CD8-positive, alpha-beta memory T cell (primary cell): ENCODE data around the gene SLC12A7. TPM values are rescaled to one million over a fixed set of nuclear protein-coding genes. Genes with fewer than 3 reads are reported as not detected.
A peak's percentile ranks its signal among the peaks of the same experiment; 100 is the strongest.

ENCODE experiments used
- CTCF ChIA-PET: fragments of 350-600 bp; sonication (Branson Sonifier 250); formaldehyde crosslinking; loops from one replicate; lab custom pipeline; 2021; ENCODE audit warnings: antibody characterized with exemption; lab: Charles Lee
- POLR2A ChIA-PET: fragments of 350-600 bp; sonication (Branson Sonifier 250); formaldehyde crosslinking; loops from one replicate; lab custom pipeline; 2021; ENCODE audit warnings: antibody characterized with exemption; lab: Charles Lee
- DNase-seq, 5 donors: peaks; one replicate each; pipeline versions ENCODE4 v3.0.0 to v3.0.0-alpha.2; 2020 to 2022; ENCODE audit warnings: mixed read lengths in 1 of 5
- H3K27ac ChIP-seq: one replicate; pipeline ENCODE4 v1.7.0; 2013; ENCODE audit warnings: low read depth, mild to moderate bottlenecking, low read length, moderate library complexity
- H3K27me3 ChIP-seq: 2 replicates; pipeline ENCODE4 v1.7.0; 2013; ENCODE audit warnings: low read length, mild to moderate bottlenecking; ENCODE audit not compliant: insufficient read depth, poor library complexity, severe bottlenecking
- H3K36me3 ChIP-seq: 2 replicates; pipeline ENCODE4 v1.7.0; 2013; ENCODE audit warnings: mild to moderate bottlenecking, low read length, moderate library complexity; ENCODE audit not compliant: insufficient read depth
- H3K4me1 ChIP-seq: 2 replicates; pipeline ENCODE4 v1.7.0; 2013; ENCODE audit warnings: mild to moderate bottlenecking, low read length, moderate library complexity; ENCODE audit not compliant: insufficient read depth
- H3K4me3 ChIP-seq: 2 replicates; pipeline ENCODE4 v1.7.0; 2013; ENCODE audit warnings: mild to moderate bottlenecking, low read length
- H3K9me3 ChIP-seq: 2 replicates; pipeline ENCODE4 v1.7.0; 2013; ENCODE audit warnings: mild to moderate bottlenecking, low read length
- H3K27ac Mint-ChIP-seq, 8 donors: one replicate each; pipeline ENCODE4 v1.8.0; 2020 to 2021; ENCODE audit warnings: mixed read lengths in 8 of 8, mild to moderate bottlenecking in 6 of 8, inconsistent platforms in 3 of 8, moderate library complexity in 3 of 8
- H3K27me3 Mint-ChIP-seq, 2 donors: one replicate each; pipeline ENCODE4 v1.8.0; 2020 to 2021; ENCODE audit warnings: mixed read lengths in 2 of 2, mild to moderate bottlenecking in 1 of 2, moderate library complexity in 1 of 2
- H3K36me3 Mint-ChIP-seq, 3 donors: one replicate each; pipeline ENCODE4 v1.8.0; 2020 to 2021; ENCODE audit warnings: mixed read lengths in 3 of 3, inconsistent platforms in 1 of 3, mild to moderate bottlenecking in 1 of 3
- H3K4me1 Mint-ChIP-seq, 3 donors: one replicate each; pipeline ENCODE4 v1.8.0; 2020 to 2021; ENCODE audit warnings: mixed read lengths in 3 of 3, inconsistent platforms in 1 of 3, mild to moderate bottlenecking in 1 of 3
- H3K4me3 Mint-ChIP-seq, 7 donors: one replicate each; pipeline ENCODE4 v1.8.0; 2020 to 2021; ENCODE audit warnings: mixed read lengths in 7 of 7, mild to moderate bottlenecking in 6 of 7, moderate library complexity in 4 of 7, inconsistent platforms in 2 of 7
- H3K9me3 Mint-ChIP-seq, 5 donors: one replicate each; pipeline ENCODE4 v1.8.0; 2020 to 2022; ENCODE audit warnings: mixed read lengths in 5 of 5, mild to moderate bottlenecking in 3 of 5, moderate library complexity in 2 of 5, inconsistent platforms in 1 of 5
- polyA plus RNA-seq: library from polyadenylated mRNA; unstranded; fragments of 300-500 nt; fragmentation: Illumina TruSeq; gene quantifications from one replicate; pipeline ENCODE4 v1.2.3, GENCODE V29; 2021
- total RNA-seq, 2 experiments: library from RNA; stranded (reverse); gene quantifications; one replicate each; pipeline ENCODE4 v1.2.3, GENCODE V29; 2021

The SLC12A7 gene
- total and polyA plus RNA-seq, 3 experiments from 2014 or later: 4.9 to 20.0 (median 6.6) TPM

DNA sequence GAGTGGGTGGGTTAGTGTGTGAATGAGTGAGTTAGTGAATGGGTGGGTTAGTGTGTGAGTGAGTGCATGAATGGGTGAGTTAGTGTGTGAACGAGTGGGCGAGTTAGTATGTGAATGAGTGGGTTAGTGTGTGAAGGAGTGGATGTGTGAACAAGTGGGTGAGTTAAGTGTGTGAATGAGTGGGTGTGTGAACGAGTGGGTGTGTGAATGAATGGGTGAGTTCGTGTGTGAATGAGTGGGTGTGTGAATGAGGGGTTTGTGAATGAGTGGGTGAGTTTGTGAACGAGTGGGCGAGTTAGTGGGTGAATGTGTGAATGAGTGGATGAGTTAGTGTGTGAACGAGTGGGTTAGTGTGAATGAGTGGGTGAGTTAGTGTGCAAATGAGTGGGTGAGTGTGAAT lies 69.2 kb downstream of the SLC12A7 start:
- H3K27me3 ChIP-seq: no peaks in the 10 kb centered on the region
- H3K27me3 Mint-ChIP-seq: no peaks in the 10 kb centered on the region
- H3K36me3 Mint-ChIP-seq: no peaks in the 10 kb centered on the region
- H3K9me3 ChIP-seq: no peaks in the 10 kb centered on the region
- H3K4me3 Mint-ChIP-seq: no peak overlapping the region
- peak overlapping the region in 1 of 8 donors; percentile 48 for H3K27ac Mint-ChIP-seq
- no peak overlapping the region for H3K27ac ChIP-seq
- ChIA-PET POLR2A (no interaction called here), CTCF (no interaction called here)
- peaks cover 0 to 4% (median 0%) of the 10 kb centered on the region in 5 donors for H3K9me3 Mint-ChIP-seq
- no peak for DNase-seq
- H3K4me3 ChIP-seq: no peak overlapping the region
- no peaks in the 10 kb centered on the region for H3K36me3 ChIP-seq
- peaks cover 0 to 12% (median 4%) of the 10 kb centered on the region in 3 donors for H3K4me1 Mint-ChIP-seq
- H3K4me1 ChIP-seq: no peaks in the 10 kb centered on the region

DNA sequence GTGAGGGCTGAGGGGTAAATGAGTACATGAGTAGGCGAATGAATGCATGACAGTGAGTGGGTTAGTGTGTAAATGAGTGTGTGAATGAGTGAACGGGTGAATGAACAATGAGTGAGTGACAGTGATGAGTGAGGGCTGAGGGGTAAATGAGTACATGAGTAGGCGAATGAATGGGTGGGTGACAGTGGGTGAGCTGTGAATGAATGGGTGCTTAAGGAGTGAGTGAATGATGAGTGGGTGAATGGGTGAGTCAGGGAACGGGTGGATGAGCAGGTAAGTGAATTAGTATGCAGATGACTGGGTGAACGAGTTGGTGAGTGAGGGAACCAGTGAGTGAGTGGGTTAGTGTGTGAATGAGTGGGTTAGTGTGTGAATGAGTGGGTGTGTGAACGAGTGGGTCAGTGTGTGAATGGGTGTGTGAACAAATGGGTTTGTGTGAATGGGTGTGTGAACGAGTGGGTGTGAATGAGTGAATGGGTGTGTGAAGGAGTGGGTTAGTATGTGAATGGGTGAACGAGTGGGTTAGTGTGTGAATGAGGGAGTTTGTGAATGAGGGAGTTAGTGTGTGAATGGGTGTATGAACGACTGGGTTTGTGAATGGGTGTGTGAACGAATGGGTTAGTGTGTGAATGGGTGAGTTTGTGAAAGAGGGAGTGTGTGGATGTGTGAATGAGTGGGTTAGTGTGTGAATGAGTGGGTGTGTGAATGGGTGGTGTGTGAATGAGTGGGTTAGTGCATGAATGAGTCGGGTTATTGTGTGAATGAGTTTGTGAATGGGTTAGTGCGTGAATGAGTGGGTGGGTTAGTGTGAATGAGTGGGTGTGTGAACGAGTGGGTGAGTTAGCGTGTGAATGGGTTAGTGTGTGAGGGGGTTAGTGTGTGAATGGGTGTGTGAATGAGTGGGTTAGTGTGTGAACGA lies 70.4 kb downstream of the SLC12A7 start:
- ChIA-PET CTCF (no interaction called here), POLR2A (no interaction called here)
- peaks cover 0 to 4% (median 3%) of the 10 kb centered on the region in 3 donors for H3K4me1 Mint-ChIP-seq
- Histone ChIP-seq H3K4me3 (no peak overlapping the region), H3K27me3 (no peaks in the 10 kb centered on the region), H3K36me3 (no peaks in the 10 kb centered on the region), H3K27ac (no peak overlapping the region), H3K4me1 (no peaks in the 10 kb centered on the region), H3K9me3 (no peaks in the 10 kb centered on the region)
- no peak overlapping the region for H3K4me3 Mint-ChIP-seq
- H3K36me3 Mint-ChIP-seq: no peaks in the 10 kb centered on the region
- H3K9me3 Mint-ChIP-seq: peaks cover 0 to 2% (median 0%) of the 10 kb centered on the region in 5 donors
- DNase-seq: no peak
- peak overlapping the region in 1 of 8 donors; percentile 42 for H3K27ac Mint-ChIP-seq
- no peaks in the 10 kb centered on the region for H3K27me3 Mint-ChIP-seq

DNA sequence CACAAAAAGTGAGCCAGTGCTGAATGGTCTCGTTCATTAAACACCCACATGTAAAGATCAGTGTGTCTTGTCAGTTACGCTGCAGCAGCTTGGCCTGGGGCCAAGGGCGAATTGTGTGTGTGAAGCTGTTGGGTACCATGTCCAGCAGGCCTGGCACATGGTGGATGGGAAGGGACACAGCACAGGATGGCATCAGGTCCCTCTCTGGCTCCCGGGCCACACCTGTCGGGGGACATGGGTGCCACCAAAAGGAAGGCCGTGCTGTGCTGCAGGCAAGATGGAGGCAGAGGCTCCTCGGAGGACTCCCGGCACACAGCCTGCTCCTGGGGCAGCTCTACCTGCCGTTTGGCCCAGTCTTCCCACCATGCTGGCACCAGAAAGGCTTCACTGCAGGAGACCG lies 71.3 kb downstream of the SLC12A7 start:
- Mint-ChIP-seq H3K9me3 (peaks cover 0 to 2% (median 0%) of the 10 kb centered on the region in 5 donors), H3K4me3 (no peak overlapping the region), H3K4me1 (peaks cover 0 to 4% (median 0%) of the 10 kb centered on the region in 3 donors), H3K36me3 (no peaks in the 10 kb centered on the region), H3K27ac (peak overlapping the region in 1 of 8 donors; percentile 35), H3K27me3 (no peaks in the 10 kb centered on the region)
- CTCF ChIA-PET: no interaction called here
- H3K4me3 ChIP-seq: no peak overlapping the region
- no peak overlapping the region for H3K27ac ChIP-seq
- H3K36me3 ChIP-seq: no peaks in the 10 kb centered on the region
- DNase-seq: no peak
- H3K4me1 ChIP-seq: no peaks in the 10 kb centered on the region
- POLR2A ChIA-PET: no interaction called here
- no peaks in the 10 kb centered on the region for H3K27me3 ChIP-seq
- H3K9me3 ChIP-seq: no peaks in the 10 kb centered on the region

DNA sequence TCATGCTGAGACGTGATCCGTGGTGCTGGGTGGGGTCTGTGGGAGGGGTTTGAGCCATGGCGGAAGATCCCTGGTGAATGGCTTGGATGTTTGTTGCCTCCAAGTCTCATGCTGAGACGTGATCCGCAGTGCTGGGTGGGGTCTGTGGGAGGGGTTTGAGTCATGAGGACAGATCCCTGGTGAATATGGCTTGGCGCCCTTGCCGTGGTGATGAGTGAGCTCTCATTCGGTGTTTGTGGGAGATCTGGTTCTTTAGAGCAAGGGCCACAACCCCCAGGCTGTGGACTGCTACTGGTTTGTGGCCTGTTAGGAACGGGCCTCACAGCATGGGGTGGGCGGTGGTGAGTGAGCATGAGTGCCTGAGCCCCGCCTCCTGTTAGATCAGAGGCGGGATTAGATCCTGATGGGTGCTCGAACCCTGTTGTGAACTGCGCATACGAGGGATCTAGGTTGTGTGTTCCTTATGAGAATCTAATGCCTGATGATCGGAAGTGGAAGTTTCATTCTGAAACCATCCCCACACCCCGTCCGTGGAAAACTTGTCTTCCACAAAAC lies 72.1 kb downstream of the SLC12A7 start:
- no peaks in the 10 kb centered on the region for H3K27me3 ChIP-seq
- H3K4me1 ChIP-seq: no peaks in the 10 kb centered on the region
- ChIA-PET CTCF (no interaction called here), POLR2A (no interaction called here)
- peaks cover 1 to 5% of the 10 kb centered on the region in 2 donors for H3K27me3 Mint-ChIP-seq
- no peaks in the 10 kb centered on the region for H3K9me3 ChIP-seq
- H3K36me3 Mint-ChIP-seq: peaks cover 0 to 2% (median 0%) of the 10 kb centered on the region in 3 donors
- H3K9me3 Mint-ChIP-seq: peaks cover 0 to 1% (median 0%) of the 10 kb centered on the region in 5 donors
- no peak overlapping the region for H3K27ac Mint-ChIP-seq
- DNase-seq: peak in 1 of 5 donors; percentile 19
- H3K27ac ChIP-seq: no peak overlapping the region
- no peak overlapping the region for H3K4me3 ChIP-seq
- no peak overlapping the region for H3K4me3 Mint-ChIP-seq
- H3K36me3 ChIP-seq: no peaks in the 10 kb centered on the region
- peaks cover 0 to 2% (median 1%) of the 10 kb centered on the region in 3 donors for H3K4me1 Mint-ChIP-seq

DNA sequence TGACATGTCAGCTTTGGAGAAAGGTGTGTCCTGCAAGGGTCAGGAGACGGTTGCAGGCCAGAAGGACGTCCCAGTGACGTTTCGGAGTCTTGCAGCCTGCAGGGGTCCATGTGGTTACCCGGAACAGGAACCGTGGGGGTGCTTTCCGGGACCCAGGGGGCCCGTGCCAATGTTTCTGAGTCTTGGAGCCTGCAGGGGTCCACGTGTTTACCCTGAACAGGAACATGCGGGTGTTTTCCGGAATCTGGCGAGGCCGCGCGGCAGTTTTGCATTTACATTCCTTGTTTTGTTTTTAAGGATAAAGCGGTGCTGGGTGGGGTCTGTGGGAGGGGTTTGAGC lies 72.7 kb downstream of the SLC12A7 start:
- Mint-ChIP-seq H3K27ac (no peak overlapping the region), H3K4me3 (no peak overlapping the region), H3K36me3 (peaks cover 0 to 2% (median 0%) of the 10 kb centered on the region in 3 donors), H3K27me3 (peaks cover 1 to 5% of the 10 kb centered on the region in 2 donors), H3K4me1 (peaks cover 0 to 1% (median 0%) of the 10 kb centered on the region in 3 donors), H3K9me3 (peaks cover 0 to 1% (median 0%) of the 10 kb centered on the region in 5 donors)
- no peaks in the 10 kb centered on the region for H3K27me3 ChIP-seq
- H3K27ac ChIP-seq: no peak overlapping the region
- H3K9me3 ChIP-seq: no peaks in the 10 kb centered on the region
- POLR2A ChIA-PET: no interaction called here
- H3K4me3 ChIP-seq: no peak overlapping the region
- H3K36me3 ChIP-seq: no peaks in the 10 kb centered on the region
- CTCF ChIA-PET: no interaction called here
- peak in 1 of 5 donors; percentile 15 for DNase-seq
- no peaks in the 10 kb centered on the region for H3K4me1 ChIP-seq

DNA sequence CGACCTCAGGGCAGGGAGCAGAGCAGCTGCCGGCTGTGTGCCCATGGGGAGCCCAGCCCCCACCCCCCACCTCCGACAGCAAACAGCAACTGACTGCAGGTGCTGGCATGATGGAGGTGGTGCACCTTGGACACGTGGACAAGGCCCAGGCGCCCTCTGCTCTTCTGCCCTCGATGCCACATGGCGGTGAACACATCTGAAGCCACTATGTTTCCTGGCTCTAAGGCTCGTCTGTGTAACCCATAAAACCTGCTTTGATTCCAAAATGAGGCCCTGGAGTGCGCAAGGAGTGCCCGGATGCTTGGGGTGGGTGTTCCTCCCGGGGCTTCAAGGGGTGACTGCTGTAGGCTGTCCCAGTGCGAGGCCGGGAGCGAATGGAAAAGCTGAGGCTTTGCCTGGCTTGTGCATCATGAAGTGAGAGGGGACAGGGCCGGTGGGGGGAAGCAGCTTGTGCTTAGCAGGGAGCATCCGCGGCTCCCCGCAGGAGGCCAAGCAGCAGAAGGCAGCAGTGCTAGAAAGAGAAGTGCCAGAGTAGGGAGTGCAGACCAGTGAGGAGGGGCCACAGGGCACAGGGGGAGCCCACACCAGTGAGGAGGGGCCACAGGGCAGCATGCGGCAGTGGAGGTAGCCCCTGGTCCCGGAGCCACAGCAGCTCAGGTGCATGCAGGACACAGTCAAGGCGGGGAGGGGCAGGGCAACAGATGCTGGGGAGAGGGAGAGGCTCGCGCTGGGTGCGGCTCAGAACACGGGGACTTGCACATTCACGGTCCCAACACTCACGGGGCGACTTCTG lies 73.2 kb downstream of the SLC12A7 start:
- CTCF ChIA-PET: no interaction called here

DNA sequence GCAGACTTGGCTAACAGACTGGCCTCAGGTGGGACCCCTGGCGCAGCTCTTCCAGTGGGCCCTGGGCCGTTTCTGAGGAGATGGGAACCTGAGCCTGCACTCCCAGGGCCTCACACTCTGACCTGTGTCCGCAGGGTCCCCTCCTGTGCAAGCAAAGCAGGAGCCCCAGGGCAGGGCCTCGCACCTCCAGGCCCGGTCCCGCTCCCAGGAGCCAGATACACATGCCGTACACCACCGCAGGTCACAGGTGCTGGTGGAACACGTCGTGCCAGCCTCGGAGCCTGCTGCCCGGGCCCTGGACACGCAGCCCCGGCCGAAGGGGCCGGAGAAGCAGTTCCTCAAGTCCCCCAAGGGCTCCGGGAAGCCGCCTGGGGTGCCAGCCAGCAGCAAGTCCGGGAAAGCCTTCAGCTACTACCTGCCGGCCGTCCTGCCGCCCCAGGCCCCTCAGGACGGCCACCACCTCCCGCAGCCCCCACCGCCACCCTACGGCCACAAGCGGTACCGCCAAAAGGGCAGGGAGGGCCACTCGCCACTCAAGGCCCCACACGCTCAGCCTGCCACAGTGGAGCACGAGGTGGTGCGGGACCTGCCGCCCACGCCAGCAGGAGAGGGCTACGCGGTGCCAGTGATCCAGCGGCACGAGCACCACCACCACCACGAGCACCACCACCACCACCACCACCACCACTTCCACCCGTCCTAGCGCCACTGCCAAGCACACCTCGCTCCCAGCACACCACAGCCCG lies 74.0 kb downstream of the SLC12A7 start:
- H3K27ac ChIP-seq: no peak overlapping the region
- Mint-ChIP-seq H3K27me3 (peaks cover 1 to 5% of the 10 kb centered on the region in 2 donors), H3K4me1 (peaks cover 0 to 1% (median 0%) of the 10 kb centered on the region in 3 donors), H3K36me3 (peaks cover 0 to 2% (median 0%) of the 10 kb centered on the region in 3 donors), H3K4me3 (no peak overlapping the region), H3K9me3 (no peaks in the 10 kb centered on the region), H3K27ac (no peak overlapping the region)
- no peaks in the 10 kb centered on the region for H3K27me3 ChIP-seq
- H3K36me3 ChIP-seq: no peaks in the 10 kb centered on the region
- H3K9me3 ChIP-seq: no peaks in the 10 kb centered on the region
- CTCF ChIA-PET: no interaction called here
- H3K4me1 ChIP-seq: no peaks in the 10 kb centered on the region
- no peak overlapping the region for H3K4me3 ChIP-seq
- POLR2A ChIA-PET: no interaction called here
- DNase-seq: peak in 1 of 5 donors; percentile 38

More for the DNA sequence above, 73.2 kb downstream of the SLC12A7 start:
- Mint-ChIP-seq H3K27ac (no peak overlapping the region), H3K9me3 (no peaks in the 10 kb centered on the region), H3K4me1 (peaks cover 0 to 1% (median 0%) of the 10 kb centered on the region in 3 donors), H3K36me3 (peaks cover 0 to 2% (median 0%) of the 10 kb centered on the region in 3 donors), H3K27me3 (peaks cover 1 to 5% of the 10 kb centered on the region in 2 donors), H3K4me3 (no peak overlapping the region)
- Histone ChIP-seq H3K4me3 (no peak overlapping the region), H3K9me3 (no peaks in the 10 kb centered on the region), H3K4me1 (no peaks in the 10 kb centered on the region), H3K27ac (no peak overlapping the region), H3K27me3 (no peaks in the 10 kb centered on the region), H3K36me3 (no peaks in the 10 kb centered on the region)
- peak in 1 of 5 donors; percentile 30 for DNase-seq
- POLR2A ChIA-PET: no interaction called here
